COLO668 (cell line): Measurements from ENCODE around the gene SYT2.
"Not testable (repeated sequence)": the region's sequence is repeated elsewhere in the genome, so short reads cannot be mapped to it uniquely, and the experiment has no call there.

Source experiments
- DNase-seq: peaks from one replicate; lab custom pipeline; 2025; ENCODE audit not compliant: unreplicated experiment; lab: John Stamatoyannopoulos, UW

The SYT2 gene

GRCh38 chr1:202553560-202554038, 156.7 kb downstream of the SYT2 start:
- DNase-seq, result no peak

GRCh38 chr1:202553078-202553477, 157.2 kb downstream of the SYT2 start:
- not testable (repeated sequence) for DNase-seq

DNA sequence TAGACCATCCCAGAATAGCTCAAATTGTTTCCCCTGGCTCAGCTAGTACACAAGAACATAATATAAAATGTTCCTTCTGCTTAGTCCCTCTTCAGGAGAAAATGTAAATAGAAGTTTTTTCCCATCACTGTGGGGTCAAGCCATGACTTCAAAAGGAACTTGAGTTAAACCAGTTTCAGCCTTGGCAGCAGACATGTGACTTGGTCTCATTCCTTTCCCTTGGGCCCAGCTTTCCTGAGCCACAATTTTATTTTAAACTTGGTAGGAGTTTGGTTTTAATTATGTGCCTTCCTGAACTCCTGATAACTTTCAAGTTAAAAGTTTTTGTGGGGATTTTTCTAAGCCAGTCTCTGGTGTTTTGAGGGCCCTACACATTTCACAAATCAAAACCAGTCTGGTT, 157.6 kb downstream of the SYT2 start:
- not testable (repeated sequence) for DNase-seq

DNA sequence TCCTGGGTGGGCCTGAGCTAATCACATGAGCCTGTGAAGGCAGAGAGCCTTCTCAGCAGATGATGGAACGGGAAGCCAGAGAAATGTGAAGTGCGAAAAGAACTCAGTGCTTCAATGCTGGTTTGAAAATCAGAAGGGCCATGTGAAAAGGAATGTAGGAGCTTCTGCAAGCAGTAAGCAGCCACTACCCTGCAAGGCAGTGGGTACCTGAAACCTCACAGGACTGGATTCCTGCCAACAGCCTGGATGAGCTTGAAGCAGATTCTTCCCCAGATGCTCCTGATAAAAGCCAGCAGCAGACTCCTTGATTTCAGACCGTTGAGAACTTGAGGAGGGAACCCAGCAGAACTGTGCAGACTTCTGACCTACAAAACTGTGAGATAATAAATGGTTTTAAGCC, 158.6 kb downstream of the SYT2 start:
- DNase-seq, result no peak

GRCh38 chr1:202550088-202550487, 160.2 kb downstream of the SYT2 start:
- DNase-seq, result not testable (repeated sequence)

DNA sequence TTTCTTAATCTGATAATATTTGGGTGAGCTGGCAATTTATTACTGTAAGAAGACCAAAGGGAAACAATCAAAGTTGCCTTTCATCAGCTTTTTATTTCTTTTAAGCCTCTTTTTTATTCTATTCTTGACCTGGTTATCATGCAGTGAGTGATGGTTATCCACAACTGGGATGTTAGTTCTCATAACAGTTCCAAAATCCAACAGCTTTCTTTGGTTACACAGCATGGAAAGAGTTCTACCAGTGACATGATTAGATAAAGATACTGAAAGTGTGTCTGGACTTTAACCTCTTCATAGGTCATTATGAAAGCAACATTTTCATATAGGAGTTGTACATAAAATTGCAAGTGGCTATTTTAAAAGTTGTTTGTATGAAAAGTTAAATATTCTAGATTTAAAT, 163.0 kb downstream of the SYT2 start:
- no peak for DNase-seq

GRCh38 chr1:202546796-202547195, 163.5 kb downstream of the SYT2 start:
- DNase-seq, result not testable (repeated sequence)

DNA sequence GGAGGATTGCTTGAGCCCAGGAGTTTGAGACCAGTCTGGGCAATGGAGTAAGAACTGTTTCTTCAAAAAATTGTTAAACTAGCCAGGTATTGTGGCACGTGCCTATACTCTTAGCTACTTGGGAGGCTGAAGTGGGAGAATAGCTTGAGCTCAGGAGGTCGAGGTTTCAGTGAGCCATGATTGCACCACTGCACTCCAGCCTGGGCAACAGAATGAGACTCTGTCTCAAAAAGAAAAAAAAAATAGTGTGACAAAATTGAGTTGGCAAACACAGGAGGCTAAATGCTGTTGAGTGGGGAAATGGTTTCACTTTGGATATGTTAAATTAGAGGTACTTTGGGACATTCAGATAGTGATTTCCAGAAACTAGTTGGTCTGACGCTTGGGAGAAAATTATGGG, 163.9 kb downstream of the SYT2 start:
- DNase-seq, result not testable (repeated sequence)

- not testable (repeated sequence) for DNase-seq
Measured at GRCh38 chr1:202545647-202546303, 164.5 kb downstream of the SYT2 start.

- not testable (repeated sequence) for DNase-seq
Measured at GRCh38 chr1:202544766-202545449, 165.3 kb downstream of the SYT2 start.

GRCh38 chr1:202543537-202543936, 166.7 kb downstream of the SYT2 start:
- DNase-seq, result not testable (repeated sequence)

DNA sequence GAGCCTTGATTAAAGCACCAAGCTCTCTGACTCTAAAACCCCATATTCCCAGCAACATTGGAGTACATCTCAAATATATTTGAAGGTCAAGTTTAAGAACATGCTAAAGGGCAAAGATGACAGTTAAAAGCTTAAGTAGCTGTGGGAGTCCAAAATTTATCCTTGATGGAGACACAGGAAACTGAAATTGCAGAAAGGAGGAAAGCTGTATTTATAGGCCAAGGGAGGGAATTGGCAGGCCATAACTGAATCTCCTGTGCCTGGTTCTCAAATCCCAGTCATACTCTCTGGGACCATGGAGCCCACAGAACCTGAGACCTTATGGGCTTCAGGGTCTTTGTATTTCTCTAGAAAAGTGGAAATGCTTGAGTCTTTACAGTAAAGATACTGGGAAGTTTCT, 167.8 kb downstream of the SYT2 start:
- DNase-seq, result not testable (repeated sequence)

- not testable (repeated sequence) for DNase-seq
Measured at GRCh38 chr1:202540858-202541257, 169.4 kb downstream of the SYT2 start.
